Endothelial cell (in vitro differentiated cells): Measurements from ENCODE around the gene PIAS4. TPM values are rescaled to one million over a fixed set of nuclear protein-coding genes. Genes with fewer than 3 reads are reported as not detected.
A peak's percentile ranks its signal among the peaks of the same experiment; 100 is the strongest.

Experiments used
- DNase-seq: peaks from one replicate; pipeline ENCODE4 v3.0.0; 2021; ENCODE audit warnings: low spot score
- H3K27ac Mint-ChIP-seq: one replicate; pipeline ENCODE4 v1.8.0; 2021; ENCODE audit warnings: mixed read lengths, inconsistent platforms; ENCODE audit not compliant: unreplicated experiment
- H3K27me3 Mint-ChIP-seq: one replicate; pipeline ENCODE4 v1.8.0; 2021; ENCODE audit warnings: mild to moderate bottlenecking, moderate library complexity, mixed read lengths, inconsistent platforms; ENCODE audit not compliant: unreplicated experiment
- H3K36me3 Mint-ChIP-seq: one replicate; pipeline ENCODE4 v1.8.0; 2021; ENCODE audit warnings: mild to moderate bottlenecking, low read depth, mixed read lengths, inconsistent platforms; ENCODE audit not compliant: unreplicated experiment
- H3K4me1 Mint-ChIP-seq: one replicate; pipeline ENCODE4 v1.8.0; 2021; ENCODE audit warnings: mild to moderate bottlenecking, mixed read lengths, inconsistent platforms; ENCODE audit not compliant: unreplicated experiment
- H3K4me3 Mint-ChIP-seq: one replicate; pipeline ENCODE4 v1.8.0; 2021; ENCODE audit warnings: mild to moderate bottlenecking, mixed read lengths, inconsistent platforms; ENCODE audit not compliant: unreplicated experiment
- H3K9me3 Mint-ChIP-seq: one replicate; pipeline ENCODE4 v1.8.0; 2021; ENCODE audit warnings: mixed read lengths, inconsistent platforms; ENCODE audit not compliant: unreplicated experiment
- total RNA-seq: library from RNA; stranded (reverse); fragmentation: NEBNext Ultra II Directional; extraction: Animal tissue kit (Norgen Biotek cat#: 25700); gene quantifications from one replicate; pipeline ENCODE4 v1.2.1, GENCODE V29; 2021; ENCODE audit not compliant: unreplicated experiment
- TF ChIP-seq, protein P1 (sequence below): fragments of 200-600 bp; sonication (generic); IDR thresholded peaks from one replicate; pipeline ENCODE4 v1.5.0; 2021; ENCODE audit warnings: antibody characterized with exemption; ENCODE audit not compliant: unreplicated experiment

PIAS4 gene
- total RNA-seq, 1 donor from 2014 or later: 41.2 TPM

DNA sequence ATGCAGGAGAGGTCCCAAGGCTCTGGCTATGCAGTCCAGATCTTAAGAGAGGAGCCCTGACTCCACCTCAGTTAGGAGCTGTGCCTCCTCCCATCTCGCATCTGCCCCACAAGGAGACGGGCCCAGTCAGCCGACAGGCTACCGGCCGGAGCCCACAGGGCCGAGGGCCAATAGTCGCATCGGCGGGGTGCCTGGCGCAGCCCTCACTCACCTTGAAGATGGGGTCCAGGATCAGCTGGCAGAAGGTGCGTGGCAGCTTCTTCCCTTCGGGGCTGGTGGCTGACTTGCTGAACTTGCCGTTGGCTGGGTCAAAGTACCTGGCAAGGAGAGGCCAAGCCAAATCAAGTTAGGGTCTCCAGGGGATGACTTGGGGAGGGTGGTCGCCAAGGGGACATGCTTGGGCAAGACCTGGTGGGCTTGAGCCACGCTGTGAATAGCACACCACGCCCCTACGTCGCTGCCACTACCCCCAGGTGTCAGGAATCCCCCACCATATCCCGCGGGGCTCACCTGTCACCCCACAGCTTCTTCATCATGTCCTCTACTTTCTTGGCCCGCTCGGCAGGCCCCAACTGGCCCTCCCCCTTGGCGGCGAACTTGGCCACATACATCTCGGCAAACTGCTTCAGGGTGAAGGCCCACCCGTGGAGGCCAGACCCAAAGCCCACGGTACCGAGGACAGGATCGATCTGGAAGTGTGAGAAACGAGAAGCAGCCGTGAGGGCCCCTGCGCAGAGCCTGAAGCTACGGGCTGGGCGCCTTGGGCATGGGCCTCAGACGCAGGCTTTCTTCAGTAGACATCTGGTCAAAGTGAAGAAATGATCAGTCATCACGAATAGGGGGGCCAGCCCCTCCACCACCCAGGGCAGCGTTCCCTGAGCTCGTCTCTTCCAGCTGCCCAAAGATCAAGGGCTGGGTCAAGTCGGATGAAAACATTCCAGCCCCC is 25.5 kb upstream of the PIAS4 start:
- Mint-ChIP-seq H3K4me1 (peaks cover 25% of the 10 kb centered on the region), H3K27ac (no peak overlapping the region), H3K9me3 (no peaks in the 10 kb centered on the region), H3K4me3 (peak overlapping the region; percentile 99), H3K36me3 (peaks cover 40% of the 10 kb centered on the region), H3K27me3 (peaks cover 26% of the 10 kb centered on the region)
- DNase-seq: no peak
- TF ChIP-seq, protein P1, sequence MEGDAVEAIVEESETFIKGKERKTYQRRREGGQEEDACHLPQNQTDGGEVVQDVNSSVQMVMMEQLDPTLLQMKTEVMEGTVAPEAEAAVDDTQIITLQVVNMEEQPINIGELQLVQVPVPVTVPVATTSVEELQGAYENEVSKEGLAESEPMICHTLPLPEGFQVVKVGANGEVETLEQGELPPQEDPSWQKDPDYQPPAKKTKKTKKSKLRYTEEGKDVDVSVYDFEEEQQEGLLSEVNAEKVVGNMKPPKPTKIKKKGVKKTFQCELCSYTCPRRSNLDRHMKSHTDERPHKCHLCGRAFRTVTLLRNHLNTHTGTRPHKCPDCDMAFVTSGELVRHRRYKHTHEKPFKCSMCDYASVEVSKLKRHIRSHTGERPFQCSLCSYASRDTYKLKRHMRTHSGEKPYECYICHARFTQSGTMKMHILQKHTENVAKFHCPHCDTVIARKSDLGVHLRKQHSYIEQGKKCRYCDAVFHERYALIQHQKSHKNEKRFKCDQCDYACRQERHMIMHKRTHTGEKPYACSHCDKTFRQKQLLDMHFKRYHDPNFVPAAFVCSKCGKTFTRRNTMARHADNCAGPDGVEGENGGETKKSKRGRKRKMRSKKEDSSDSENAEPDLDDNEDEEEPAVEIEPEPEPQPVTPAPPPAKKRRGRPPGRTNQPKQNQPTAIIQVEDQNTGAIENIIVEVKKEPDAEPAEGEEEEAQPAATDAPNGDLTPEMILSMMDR: no peak

DNA sequence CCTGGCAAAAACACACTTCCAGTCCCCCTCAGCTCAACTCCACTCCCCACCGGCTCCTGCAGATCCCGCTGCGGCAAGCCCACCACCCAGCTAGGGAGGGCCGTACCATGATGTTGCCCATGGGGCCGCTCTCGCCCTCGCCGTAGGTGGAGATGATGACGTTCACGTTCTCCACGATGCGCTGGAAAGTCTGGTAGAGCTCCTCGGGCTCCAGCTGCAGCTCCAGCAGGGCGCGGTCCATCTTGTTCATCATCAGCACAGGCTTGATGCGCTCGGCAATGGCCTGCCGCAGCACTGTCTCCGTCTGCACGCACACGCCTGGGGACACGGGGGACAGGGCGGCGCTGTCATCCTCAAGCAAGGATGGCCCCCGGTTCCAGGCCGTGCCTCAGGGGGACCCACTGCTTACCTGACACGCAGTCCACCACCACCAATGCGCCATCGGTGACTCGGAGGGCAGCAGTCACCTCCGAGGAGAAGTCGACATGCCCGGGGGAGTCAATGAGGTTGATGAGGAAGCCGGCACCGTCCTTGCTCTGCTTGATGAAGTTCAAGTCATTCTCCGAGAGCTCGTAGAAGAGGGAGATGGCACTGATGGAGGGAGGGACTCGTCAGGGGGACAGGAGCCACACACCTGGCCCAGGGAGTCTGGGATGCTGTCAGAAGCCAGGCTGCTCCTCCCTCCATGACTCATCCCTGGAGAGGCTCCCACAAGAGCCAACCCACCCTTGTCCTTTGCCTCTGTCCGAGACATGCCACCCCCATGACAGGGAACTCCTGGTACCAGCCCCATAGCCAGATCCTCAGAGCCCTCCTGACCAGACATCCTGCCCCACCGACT is 24.6 kb upstream of the PIAS4 start:
- Mint-ChIP-seq H3K36me3 (peaks cover 34% of the 10 kb centered on the region), H3K27ac (peak overlapping the region; percentile 66), H3K4me3 (peak overlapping the region; percentile 99), H3K4me1 (peaks cover 27% of the 10 kb centered on the region), H3K27me3 (peaks cover 26% of the 10 kb centered on the region), H3K9me3 (no peaks in the 10 kb centered on the region)
- TF ChIP-seq, protein P1: no peak
- no peak for DNase-seq

DNA sequence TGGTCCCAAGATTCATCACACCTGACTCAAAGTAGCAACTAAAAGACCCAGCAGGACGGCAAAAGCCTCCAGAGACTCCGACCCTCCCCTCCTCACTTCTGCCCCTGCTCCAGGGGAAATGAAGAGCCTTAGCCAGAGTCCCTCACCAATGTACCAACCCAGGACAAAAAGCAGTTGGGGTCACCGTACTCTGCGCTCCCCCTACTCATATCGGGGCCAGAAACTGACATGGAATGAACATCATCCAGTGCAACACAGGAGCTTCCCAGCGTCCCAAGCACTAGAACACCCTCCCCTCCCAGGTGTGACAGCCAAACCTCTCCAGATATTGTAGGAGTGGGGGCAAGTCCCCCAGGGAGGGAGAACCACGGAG is 24.0 kb upstream of the PIAS4 start:
- peaks cover 27% of the 10 kb centered on the region for H3K4me1 Mint-ChIP-seq
- peaks cover 22% of the 10 kb centered on the region for H3K27me3 Mint-ChIP-seq

DNA sequence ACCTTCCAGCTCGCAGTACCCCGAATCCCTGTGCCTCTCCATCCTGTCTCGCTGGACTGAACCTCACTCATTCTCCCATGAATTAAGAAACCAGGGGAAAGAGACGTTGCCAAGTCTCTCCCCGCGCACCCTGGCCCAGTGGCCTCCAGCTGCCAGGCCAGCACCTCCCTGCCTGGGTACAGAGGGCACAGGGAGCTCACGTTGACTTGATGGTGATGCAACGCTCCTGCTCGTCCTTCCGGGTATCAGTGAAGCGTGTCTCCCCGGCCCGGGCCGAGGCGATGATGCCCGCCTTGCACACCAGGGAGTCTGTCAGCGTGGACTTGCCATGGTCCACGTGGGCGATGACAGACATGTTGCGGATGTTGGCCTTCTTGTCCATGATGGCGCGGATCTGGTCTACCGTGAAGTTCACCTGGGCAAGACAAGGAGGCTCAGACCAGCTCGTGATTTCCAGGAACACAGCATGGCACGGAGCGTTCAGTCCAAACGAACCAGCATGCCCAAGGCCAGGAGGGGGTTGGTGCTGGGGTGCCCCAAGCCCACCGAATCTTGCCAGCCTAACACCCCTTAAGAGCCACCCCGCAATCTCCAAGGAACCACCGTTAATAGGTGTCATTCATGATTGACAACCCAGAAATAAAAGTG is 23.5 kb upstream of the PIAS4 start:
- Mint-ChIP-seq H3K36me3 (peaks cover 29% of the 10 kb centered on the region), H3K4me1 (peaks cover 27% of the 10 kb centered on the region), H3K4me3 (peak overlapping the region; percentile 99), H3K9me3 (no peaks in the 10 kb centered on the region), H3K27me3 (peaks cover 20% of the 10 kb centered on the region), H3K27ac (peak overlapping the region; percentile 97)
- TF ChIP-seq, protein P1: no peak
- no peak for DNase-seq

More for the DNA sequence above, 24.0 kb upstream of the PIAS4 start:
- Mint-ChIP-seq H3K36me3 (peaks cover 29% of the 10 kb centered on the region), H3K9me3 (no peaks in the 10 kb centered on the region), H3K4me3 (peak overlapping the region; percentile 99), H3K27ac (peak overlapping the region; percentile 97)
- no peak for DNase-seq
- TF ChIP-seq, protein P1: no peak
